Measurements from ENCODE around the gene FMNL2.

DNA sequence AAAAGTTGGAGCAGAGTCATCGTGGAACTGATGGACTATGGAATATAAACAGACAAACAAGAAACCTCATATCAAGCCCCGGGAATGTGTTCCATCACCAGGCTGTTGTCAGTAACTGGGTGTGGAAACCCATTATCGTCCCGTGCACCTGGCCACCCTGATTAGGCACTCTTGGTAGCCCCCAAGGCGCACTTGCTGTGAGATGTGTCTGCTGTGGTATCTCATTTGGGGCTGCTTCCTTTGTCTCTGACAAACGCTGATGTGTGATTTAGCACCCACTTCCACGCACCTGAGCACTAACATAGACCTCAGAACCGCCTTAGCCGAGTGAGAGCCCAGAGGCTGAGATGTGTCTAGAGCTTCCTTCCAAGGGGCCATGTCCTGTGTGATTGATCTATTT, 286.0 kb downstream of the FMNL2 start:
- TF ChIP-seq EZH2 (IDR thresholded peaks at IDR 0.05; ENCODE audit: low read depth, unreplicated experiment) (no peak), POLR2AphosphoS5 (IDR thresholded peaks at IDR 0.05; ENCODE audit: low read depth) (no peak), EZH2phosphoT487 (IDR thresholded peaks at IDR 0.05; ENCODE audit: unreplicated experiment) (no peak), CREB1 (CRISPR knock-in tag; IDR thresholded peaks at IDR 0.05; ENCODE audit: low read depth) (no peak), ZNF114 (CRISPR knock-in tag; IDR thresholded peaks at IDR 0.05) (no peak), JUNB (IDR thresholded peaks at IDR 0.05; ENCODE audit: unreplicated experiment) (no peak), ZNF331 (CRISPR knock-in tag; IDR thresholded peaks at IDR 0.05; ENCODE audit: low read depth) (no peak), NANOG (IDR thresholded peaks at IDR 0.05; ENCODE audit: borderline replicate concordance) (no peak), ETS1 (IDR thresholded peaks at IDR 0.05) (no peak)
- TF ChIP-seq, protein P1, sequence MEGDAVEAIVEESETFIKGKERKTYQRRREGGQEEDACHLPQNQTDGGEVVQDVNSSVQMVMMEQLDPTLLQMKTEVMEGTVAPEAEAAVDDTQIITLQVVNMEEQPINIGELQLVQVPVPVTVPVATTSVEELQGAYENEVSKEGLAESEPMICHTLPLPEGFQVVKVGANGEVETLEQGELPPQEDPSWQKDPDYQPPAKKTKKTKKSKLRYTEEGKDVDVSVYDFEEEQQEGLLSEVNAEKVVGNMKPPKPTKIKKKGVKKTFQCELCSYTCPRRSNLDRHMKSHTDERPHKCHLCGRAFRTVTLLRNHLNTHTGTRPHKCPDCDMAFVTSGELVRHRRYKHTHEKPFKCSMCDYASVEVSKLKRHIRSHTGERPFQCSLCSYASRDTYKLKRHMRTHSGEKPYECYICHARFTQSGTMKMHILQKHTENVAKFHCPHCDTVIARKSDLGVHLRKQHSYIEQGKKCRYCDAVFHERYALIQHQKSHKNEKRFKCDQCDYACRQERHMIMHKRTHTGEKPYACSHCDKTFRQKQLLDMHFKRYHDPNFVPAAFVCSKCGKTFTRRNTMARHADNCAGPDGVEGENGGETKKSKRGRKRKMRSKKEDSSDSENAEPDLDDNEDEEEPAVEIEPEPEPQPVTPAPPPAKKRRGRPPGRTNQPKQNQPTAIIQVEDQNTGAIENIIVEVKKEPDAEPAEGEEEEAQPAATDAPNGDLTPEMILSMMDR (conservative IDR thresholded peaks at IDR 0.05; ENCODE audit: low read depth in 2 of 2), result no peak
- TF ChIP-seq, protein P2, sequence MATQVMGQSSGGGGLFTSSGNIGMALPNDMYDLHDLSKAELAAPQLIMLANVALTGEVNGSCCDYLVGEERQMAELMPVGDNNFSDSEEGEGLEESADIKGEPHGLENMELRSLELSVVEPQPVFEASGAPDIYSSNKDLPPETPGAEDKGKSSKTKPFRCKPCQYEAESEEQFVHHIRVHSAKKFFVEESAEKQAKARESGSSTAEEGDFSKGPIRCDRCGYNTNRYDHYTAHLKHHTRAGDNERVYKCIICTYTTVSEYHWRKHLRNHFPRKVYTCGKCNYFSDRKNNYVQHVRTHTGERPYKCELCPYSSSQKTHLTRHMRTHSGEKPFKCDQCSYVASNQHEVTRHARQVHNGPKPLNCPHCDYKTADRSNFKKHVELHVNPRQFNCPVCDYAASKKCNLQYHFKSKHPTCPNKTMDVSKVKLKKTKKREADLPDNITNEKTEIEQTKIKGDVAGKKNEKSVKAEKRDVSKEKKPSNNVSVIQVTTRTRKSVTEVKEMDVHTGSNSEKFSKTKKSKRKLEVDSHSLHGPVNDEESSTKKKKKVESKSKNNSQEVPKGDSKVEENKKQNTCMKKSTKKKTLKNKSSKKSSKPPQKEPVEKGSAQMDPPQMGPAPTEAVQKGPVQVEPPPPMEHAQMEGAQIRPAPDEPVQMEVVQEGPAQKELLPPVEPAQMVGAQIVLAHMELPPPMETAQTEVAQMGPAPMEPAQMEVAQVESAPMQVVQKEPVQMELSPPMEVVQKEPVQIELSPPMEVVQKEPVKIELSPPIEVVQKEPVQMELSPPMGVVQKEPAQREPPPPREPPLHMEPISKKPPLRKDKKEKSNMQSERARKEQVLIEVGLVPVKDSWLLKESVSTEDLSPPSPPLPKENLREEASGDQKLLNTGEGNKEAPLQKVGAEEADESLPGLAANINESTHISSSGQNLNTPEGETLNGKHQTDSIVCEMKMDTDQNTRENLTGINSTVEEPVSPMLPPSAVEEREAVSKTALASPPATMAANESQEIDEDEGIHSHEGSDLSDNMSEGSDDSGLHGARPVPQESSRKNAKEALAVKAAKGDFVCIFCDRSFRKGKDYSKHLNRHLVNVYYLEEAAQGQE (IDR thresholded peaks at IDR 0.05; ENCODE audit: unreplicated experiment), result no peak
